ENCODE results near the gene PAIP2B.

- no peak for TF ChIP-seq POLR2B (IDR thresholded peaks at IDR 0.05; ENCODE audit: low read depth, partially characterized antibody)
- no peak for TF ChIP-seq ZNF224 (CRISPR knock-in tag; IDR thresholded peaks at IDR 0.05)
Observed at GRCh38 chr2:71216501-71216900, 10.4 kb downstream of the PAIP2B start.

Measured in K562 (cell line).